GM12891 (cell line): ENCODE data around the gene SMARCAL1.

ENCODE experiments used
- DNase-seq: peaks from one replicate; pipeline ENCODE4 v3.0.0; 2011; ENCODE audit warnings: low spot score; ENCODE audit not compliant: insufficient read length
- FAIRE-seq: peaks from 2 replicates; lab custom pipeline; 2011; peaks lifted over from hg19 to GRCh38; lab: Jason Lieb, UNC
- PAX5 ChIP-seq: IDR thresholded peaks from 2 replicates; pipeline ENCODE4 v1.6.1; 2011; ENCODE audit warnings: low read length, moderate library complexity, mild to moderate bottlenecking; ENCODE audit not compliant: insufficient read depth, severe bottlenecking
- POLR2A ChIP-seq: IDR thresholded peaks from 2 replicates; pipeline ENCODE4 v1.6.1; 2011; ENCODE audit warnings: low read depth, low read length, control low read depth
- POLR2AphosphoS5 ChIP-seq: IDR thresholded peaks from 2 replicates; pipeline ENCODE4 v1.6.1; 2011; ENCODE audit warnings: low read depth, low read length, control low read depth
- POU2F2 ChIP-seq: IDR thresholded peaks from 2 replicates; pipeline ENCODE4 v1.6.1; 2011; ENCODE audit warnings: low read depth, mild to moderate bottlenecking, control low read depth, low read length, moderate library complexity
- SPI1 ChIP-seq: IDR thresholded peaks from 2 replicates; pipeline ENCODE4 v1.6.1; 2011; ENCODE audit warnings: low read depth, low read length, control low read depth
- TAF1 ChIP-seq: IDR thresholded peaks from 2 replicates; pipeline ENCODE4 v1.6.1; 2011; ENCODE audit warnings: low read depth, low read length, control low read depth

SMARCAL1 gene

DNA sequence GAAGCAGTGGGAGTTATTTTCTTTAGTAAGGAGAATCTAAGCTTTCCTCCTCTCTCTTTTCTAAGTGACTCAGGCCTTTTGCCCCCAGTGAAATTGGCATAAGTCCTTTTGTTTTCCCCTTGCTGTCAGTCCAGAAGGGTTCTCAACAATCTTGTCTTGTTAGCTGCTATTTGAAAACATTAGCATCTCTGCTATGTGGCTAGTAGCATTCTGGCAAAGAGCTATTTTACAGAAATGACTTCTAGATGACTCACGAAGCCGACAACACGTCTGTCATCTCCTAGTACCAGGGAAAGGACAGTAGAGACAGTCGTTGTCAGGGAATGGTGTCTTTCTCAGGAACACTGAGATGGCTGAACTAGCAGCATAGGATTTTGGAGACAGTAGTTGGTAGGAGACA lies 14.7 kb downstream of the SMARCAL1 start:
- TF ChIP-seq PAX5 (no peak), SPI1 (no peak), POU2F2 (no peak)

DNA sequence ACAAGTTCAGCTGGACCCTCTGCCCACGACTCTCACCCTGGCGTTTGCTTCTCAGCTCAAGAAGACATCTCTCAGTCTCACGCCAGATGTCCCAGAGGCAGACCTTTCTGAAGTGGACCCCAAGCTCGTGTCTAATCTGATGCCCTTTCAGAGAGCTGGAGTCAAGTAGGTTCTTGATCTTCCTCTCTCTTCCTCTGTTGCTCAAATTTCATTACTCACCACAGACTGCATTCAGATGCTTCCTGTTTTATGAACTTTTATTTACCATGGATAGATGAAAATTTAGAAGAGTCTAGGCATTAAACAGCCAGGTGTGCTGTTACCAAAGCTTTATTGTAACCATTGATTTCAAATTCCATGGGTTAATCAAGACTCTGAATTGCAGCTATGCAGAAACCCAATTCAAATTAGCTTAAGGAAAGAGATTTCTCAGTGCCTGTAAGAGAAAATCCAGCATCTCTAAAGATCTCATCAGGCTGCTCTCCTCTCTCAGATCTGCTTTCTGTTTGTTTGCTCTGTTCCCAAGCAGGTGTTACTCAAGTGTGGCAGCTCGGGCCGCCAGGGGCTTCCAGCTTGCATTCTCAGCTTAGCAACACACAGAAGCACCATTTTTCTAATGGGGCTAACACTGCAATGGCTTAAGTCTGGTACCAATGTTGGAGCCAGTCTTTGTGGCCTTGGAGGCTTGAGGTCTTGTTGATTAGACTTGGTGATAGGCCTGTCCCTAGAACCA lies 16.5 kb downstream of the SMARCAL1 start:
- no peak for DNase-seq
- FAIRE-seq, result no peak
- TF ChIP-seq POU2F2 (no peak), POLR2AphosphoS5 (no peak), PAX5 (no peak), TAF1 (no peak), POLR2A (no peak), SPI1 (no peak)

More for the DNA sequence above, 14.7 kb downstream of the SMARCAL1 start:
- no peak for DNase-seq
- no peak for FAIRE-seq

DNA sequence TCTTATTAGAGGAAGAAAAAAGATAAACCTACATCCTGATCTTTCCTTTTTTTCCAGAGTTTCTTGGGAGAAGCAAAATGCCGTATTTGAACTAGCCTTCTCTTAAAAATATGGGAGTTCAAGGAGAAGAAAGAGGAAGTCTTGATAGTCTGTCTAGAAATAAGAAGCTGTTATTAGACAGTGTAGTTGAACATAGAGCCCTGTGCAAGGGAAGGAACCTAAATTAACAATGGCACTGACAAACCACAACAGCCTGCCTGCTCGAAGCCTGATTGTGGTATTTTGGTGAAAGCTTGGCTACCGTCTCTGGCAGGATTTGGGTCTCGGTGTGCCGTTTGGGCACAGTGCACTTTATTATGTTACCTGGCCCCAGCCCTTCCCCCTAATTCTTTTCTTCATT lies 17.1 kb downstream of the SMARCAL1 start:
- TF ChIP-seq TAF1 (no peak), PAX5 (no peak), POLR2A (no peak), SPI1 (no peak), POLR2AphosphoS5 (no peak), POU2F2 (no peak)
- no peak for DNase-seq
- no peak for FAIRE-seq

DNA sequence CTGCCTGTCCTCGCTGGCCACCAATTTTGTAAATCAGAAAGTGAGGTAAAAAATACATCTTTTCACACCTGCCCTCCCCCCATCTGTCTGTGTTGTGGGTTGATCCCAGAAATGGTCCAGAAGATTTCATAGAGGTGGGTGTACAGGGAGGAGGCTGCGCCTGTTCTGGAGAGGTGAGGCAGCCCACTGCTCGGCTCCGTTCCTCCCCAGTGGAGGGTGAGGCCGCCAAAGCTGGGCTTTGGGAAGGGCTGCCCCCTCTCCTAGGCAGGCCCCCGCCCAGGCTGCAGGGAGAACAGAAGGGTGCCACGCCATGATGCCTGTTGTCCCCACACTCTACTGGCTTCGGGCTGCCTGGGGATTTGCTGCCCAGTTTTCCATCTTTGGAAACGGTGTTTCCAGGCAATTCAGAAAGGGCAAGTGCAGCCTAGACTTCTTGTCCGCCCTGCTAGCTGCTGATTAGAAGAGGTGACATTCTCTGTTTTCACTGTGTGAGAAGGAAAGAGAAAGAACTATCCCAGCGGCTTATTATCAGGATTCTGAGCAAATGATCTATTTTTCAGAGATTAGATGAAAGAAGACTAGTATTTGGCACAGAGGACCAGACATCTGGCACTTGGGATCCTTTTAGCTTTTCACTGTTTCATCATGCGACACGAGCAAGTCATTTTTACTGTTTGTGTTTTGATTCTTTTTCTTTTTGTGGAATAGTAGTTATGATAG lies 18.7 kb downstream of the SMARCAL1 start:
- no peak for FAIRE-seq
- no peak for TF ChIP-seq POLR2A
- TF ChIP-seq TAF1, result no peak
- no peak for TF ChIP-seq POLR2AphosphoS5
- TF ChIP-seq SPI1, result no peak
- no peak for TF ChIP-seq PAX5
- TF ChIP-seq POU2F2, result no peak
- no peak for DNase-seq

DNA sequence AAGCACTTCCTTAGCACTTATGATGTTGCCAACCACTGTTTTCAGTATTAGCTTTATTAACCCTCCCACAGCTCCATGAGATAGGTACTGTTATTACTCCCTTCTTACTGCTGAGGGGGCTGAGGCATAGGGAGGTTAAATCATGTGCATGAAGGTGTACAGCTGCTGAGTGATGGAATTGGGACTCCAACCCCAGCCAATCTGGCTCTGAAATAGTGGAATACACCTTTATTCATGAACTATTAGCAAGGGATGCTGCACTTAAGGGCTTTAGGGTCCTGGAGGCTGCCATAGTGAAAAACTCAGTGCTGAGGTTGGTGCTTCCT lies 19.2 kb downstream of the SMARCAL1 start:
- DNase-seq (no peak), FAIRE-seq (no peak)
- TF ChIP-seq SPI1, result 0 out of 2 replicates have a peak, but pooled peaks have one; percentile 9
- TF ChIP-seq POLR2A, result no peak

DNA sequence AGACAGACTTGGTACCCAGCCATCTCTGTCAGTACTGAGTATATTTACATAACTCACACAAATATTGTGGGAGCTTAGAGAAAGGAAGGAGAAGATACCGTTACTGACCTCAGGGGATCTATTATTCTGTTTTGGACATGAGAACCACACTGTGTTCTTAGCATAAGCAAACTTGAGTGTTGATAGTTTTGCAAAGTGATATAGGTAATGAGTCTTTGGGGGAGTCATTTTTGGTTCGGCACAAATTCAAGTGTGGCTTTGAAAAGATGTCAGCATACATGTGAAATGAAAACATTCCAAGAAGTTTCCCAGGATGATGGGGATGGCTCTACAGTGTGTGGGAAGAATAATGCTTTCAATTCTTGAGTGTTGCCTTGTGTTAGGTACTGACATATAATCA lies 24.1 kb downstream of the SMARCAL1 start:
- no peak for DNase-seq
- TF ChIP-seq PAX5, result no peak
- TF ChIP-seq POU2F2, result no peak
- TF ChIP-seq SPI1, result no peak
- TF ChIP-seq TAF1, result no peak
- no peak for TF ChIP-seq POLR2A
- no peak for TF ChIP-seq POLR2AphosphoS5
- no peak for FAIRE-seq

DNA sequence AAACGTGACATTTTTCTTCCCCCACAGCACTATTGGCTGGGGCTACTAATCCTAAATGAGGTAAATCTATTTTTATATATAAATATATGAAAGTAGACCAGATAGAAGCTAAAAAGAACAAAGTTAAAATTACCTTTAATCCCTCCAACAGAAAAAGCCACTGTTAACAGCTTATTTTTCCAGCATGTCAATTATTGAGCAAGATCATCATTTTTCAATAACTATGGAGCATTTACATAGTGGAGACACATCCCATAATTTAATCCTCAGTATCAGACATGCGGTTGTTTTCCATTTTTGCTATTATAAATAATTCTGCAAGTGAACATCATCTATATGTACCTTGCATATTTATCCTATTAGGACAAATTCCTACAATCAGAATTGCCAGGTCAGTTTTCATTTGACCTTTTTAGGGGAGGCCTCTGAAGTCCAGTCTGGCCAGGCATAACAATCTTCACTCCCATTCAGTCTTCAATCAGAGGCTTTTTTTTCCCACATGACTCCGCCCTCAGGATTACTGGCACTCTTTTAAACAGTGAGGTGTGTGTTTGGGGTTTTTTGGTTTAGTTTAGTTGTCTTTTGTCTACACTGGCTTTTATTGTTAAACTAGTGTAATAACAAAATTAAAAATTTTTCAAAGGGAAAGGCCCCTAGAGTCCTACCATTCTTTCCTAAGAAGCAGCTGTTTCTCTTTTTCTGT lies 29.2 kb downstream of the SMARCAL1 start:
- no peak for TF ChIP-seq SPI1
- TF ChIP-seq POLR2AphosphoS5, result no peak
- no peak for TF ChIP-seq POU2F2
- no peak for TF ChIP-seq POLR2A
- TF ChIP-seq PAX5, result no peak
- no peak for TF ChIP-seq TAF1
- no peak for DNase-seq

DNA sequence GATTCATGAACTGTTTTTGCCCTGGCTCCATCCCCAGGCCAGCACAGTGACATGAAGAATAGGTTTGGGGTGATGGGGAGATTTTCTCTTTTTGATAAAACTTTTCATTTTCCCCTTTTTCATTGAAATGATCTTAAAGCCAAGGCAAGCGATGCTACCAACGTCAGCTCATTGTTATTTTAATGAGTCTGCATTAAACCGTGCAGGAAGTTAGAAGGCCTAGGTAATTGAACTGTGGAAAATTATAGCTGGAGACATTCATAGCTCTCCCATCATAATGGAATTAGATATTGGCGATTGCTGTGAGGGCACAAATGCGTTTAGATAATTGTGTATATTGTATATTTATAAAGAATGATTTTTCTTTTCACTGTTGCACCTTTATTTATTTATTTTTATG lies 33.2 kb downstream of the SMARCAL1 start:
- DNase-seq, result no peak
- TF ChIP-seq POLR2AphosphoS5, result no peak
- FAIRE-seq, result no peak

More for the DNA sequence above, 29.2 kb downstream of the SMARCAL1 start:
- no peak for FAIRE-seq

DNA sequence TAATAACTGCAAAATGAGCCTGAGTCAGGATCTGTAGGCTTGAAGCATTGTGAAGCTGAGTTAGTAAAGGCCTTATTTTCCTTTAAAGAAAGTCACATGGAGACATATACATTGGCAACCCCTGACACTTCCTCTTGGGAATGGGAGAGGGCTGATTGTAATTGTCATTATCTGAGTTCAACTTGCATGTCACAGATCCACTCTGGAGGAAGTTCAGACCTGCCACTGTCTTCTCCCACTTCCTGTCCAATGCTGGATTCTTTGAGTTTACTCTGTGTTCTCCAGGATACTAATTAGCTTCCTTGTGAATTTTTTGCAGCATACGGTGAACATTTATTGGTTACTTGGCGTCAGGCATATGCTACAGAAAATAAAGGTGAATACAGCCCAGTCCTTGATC lies 34.1 kb downstream of the SMARCAL1 start:
- DNase-seq, result no peak
- FAIRE-seq, result no peak
- TF ChIP-seq TAF1 (no peak), POU2F2 (no peak), PAX5 (no peak), POLR2A (no peak), POLR2AphosphoS5 (no peak), SPI1 (no peak)

DNA sequence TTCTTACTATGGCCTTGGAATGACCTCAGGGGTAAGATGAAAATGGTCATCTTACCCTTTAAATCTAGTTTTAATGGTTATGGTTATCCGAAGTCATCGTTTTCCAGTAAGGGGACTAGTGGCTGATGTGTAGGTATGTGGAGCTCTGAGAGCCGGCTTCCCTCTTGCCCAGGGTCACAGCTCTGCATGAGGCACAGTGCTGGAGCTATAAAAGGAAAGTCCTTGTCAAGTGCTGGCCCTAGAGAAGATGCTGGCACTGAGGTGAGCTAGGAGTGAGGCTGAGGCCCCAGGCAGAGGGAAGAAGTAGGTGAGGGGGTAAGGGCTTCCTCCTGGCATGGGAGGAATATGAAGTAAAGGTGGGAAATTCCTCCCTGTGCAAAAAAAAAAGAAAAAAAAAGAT lies 35.0 kb downstream of the SMARCAL1 start:
- FAIRE-seq (no peak), DNase-seq (no peak)
- TF ChIP-seq SPI1 (no peak), PAX5 (no peak), TAF1 (no peak), POLR2AphosphoS5 (no peak), POLR2A (no peak), POU2F2 (no peak)
